Upper lobe of left lung (tissue), 4 donors: ENCODE measurements around the gene FBXO41.

Source experiments
- EP300 ChIP-seq, 4 donors: sonication (generic); formaldehyde crosslinking; IDR thresholded peaks; one replicate each; pipeline ENCODE4 v1.5.1; 2017; ENCODE audit warnings: antibody characterized with exemption in 4 of 4, control low read depth in 2 of 4
- POLR2AphosphoS5 ChIP-seq, 2 donors: sonication (generic); formaldehyde crosslinking; IDR thresholded peaks; one replicate each; pipeline ENCODE4 v1.5.1; 2017; ENCODE audit warnings: antibody characterized with exemption in 2 of 2
- TF ChIP-seq, protein P1 (sequence below), 6 experiments: fragments of 450-650 bp in 4 of 6; fragments of 200-600 bp in 2 of 6; sonication (generic) in 2 of 6; IDR thresholded peaks; one replicate each; pipeline ENCODE4 v1.5.1; 2016 to 2019; ENCODE audit warnings: antibody characterized with exemption in 6 of 6

DNA sequence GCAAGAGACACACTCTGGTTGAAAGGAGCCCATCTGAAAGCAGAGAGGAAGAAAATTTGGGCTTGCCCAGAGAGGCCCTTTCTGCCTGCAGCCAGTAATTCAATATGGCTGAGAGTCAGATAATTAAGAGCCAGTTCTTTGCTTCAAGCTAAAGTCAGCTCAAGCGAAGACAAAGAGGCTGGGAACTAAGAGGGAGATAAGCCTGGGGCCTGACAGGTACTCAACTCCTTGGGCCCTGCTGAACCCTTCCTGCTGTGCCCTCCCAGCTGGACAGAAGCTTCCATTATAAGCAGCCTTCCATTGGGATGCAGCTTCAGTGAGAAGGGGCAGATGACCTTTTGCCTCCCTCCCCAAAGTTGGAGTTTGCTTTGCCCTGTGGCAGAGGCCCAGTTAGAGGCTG, 12.0 kb downstream of the FBXO41 start:
- TF ChIP-seq, protein P1, sequence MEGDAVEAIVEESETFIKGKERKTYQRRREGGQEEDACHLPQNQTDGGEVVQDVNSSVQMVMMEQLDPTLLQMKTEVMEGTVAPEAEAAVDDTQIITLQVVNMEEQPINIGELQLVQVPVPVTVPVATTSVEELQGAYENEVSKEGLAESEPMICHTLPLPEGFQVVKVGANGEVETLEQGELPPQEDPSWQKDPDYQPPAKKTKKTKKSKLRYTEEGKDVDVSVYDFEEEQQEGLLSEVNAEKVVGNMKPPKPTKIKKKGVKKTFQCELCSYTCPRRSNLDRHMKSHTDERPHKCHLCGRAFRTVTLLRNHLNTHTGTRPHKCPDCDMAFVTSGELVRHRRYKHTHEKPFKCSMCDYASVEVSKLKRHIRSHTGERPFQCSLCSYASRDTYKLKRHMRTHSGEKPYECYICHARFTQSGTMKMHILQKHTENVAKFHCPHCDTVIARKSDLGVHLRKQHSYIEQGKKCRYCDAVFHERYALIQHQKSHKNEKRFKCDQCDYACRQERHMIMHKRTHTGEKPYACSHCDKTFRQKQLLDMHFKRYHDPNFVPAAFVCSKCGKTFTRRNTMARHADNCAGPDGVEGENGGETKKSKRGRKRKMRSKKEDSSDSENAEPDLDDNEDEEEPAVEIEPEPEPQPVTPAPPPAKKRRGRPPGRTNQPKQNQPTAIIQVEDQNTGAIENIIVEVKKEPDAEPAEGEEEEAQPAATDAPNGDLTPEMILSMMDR (IDR thresholded peaks at IDR 0.05) = no peak
- TF ChIP-seq EP300 (IDR thresholded peaks at IDR 0.05) = no peak
- no peak for TF ChIP-seq POLR2AphosphoS5 (IDR thresholded peaks at IDR 0.05)
